VCaP (cell line): ENCODE measurements around the gene TXN.

ENCODE experiments used
- H3K27ac ChIP-seq: fragments of 450-650 bp; 2 replicates; pipeline ENCODE4 v1.5.1; 2017
- CTCF ChIP-seq: fragments of 450-650 bp; conservative IDR thresholded peaks from 2 replicates; pipeline ENCODE4 v1.5.1; 2017; ENCODE audit warnings: mild to moderate bottlenecking, moderate library complexity

The TXN gene

GRCh38 chr9:110224583-110224982 lies 31.7 kb downstream of the TXN start:
- H3K27ac ChIP-seq = no peak overlapping the region
- TF ChIP-seq CTCF = no peak

- no peak overlapping the region for H3K27ac ChIP-seq
- TF ChIP-seq CTCF = no peak
These were observed 35.5 kb downstream of the TXN start for GRCh38 chr9:110220809-110221208.

GRCh38 chr9:110217656-110218099 lies 38.6 kb downstream of the TXN start:
- TF ChIP-seq CTCF = peak; percentile 90
- H3K27ac ChIP-seq = peak overlapping the region; percentile 39; the same call in 1 of the 2 replicates

GRCh38 chr9:110214586-110215355 lies 41.5 kb downstream of the TXN start:
- peak overlapping the region; percentile 17 for H3K27ac ChIP-seq
- no peak for TF ChIP-seq CTCF

GRCh38 chr9:110214090-110214489 lies 42.2 kb downstream of the TXN start:
- peak overlapping the region; percentile 17; the same call in 1 of the 2 replicates for H3K27ac ChIP-seq
- TF ChIP-seq CTCF = no peak

- no peak overlapping the region for H3K27ac ChIP-seq
- no peak for TF ChIP-seq CTCF
These were observed 42.8 kb downstream of the TXN start for GRCh38 chr9:110213413-110214044.

GRCh38 chr9:110208031-110208430 lies 48.3 kb downstream of the TXN start, which contains the start of gene C9orf152:
Gene C9orf152 (minus strand): TSS chr9:110208159. CDS start chr9:110207579, 580 bp downstream.
- H3K27ac ChIP-seq = peak within 1 kb of the TSS; percentile 100
- no peak for TF ChIP-seq CTCF
